ENCODE results near the gene KLHL22.

GRCh38 chr22:20442485-20443284 lies 52.9 kb downstream of the KLHL22 start:
- TF ChIP-seq EZH2 (IDR thresholded peaks at IDR 0.05) (no peak), POLR2AphosphoS5 (IDR thresholded peaks at IDR 0.05; ENCODE audit: borderline replicate concordance, low read depth, low read length) (no peak), FOXP2 (optimal IDR thresholded peaks at IDR 0.05; ENCODE audit: control extremely low read depth, extremely low read length, insufficient read depth) (no peak)
